Ishikawa (cell line): ENCODE data around the gene UBA52.

ENCODE experiments used
- EGR1 ChIP-seq: IDR thresholded peaks from 2 replicates; pipeline ENCODE4 v1.6.1; 2012
- EP300 ChIP-seq: IDR thresholded peaks from 2 replicates; pipeline ENCODE4 v1.6.1; 2012; ENCODE audit warnings: borderline replicate concordance
- MAX ChIP-seq: IDR thresholded peaks from 2 replicates; pipeline ENCODE4 v1.6.1; 2012
- RAD21 ChIP-seq: IDR thresholded peaks from 2 replicates; pipeline ENCODE4 v1.6.1; 2012; ENCODE audit warnings: low read depth
- YY1 ChIP-seq: IDR thresholded peaks from 2 replicates; pipeline ENCODE4 v1.6.1; 2012; ENCODE audit warnings: low read depth

GRCh38 chr19:18607226-18608101 is 35.8 kb downstream of the UBA52 start:
- TF ChIP-seq EGR1 (no peak), YY1 (no peak), RAD21 (no peak), MAX (no peak), EP300 (no peak)
